ENCODE data around the gene ZNF324B. TPM values are rescaled to one million over a fixed set of nuclear protein-coding genes. Genes with fewer than 3 reads are reported as not detected.

ZNF324B gene
- total and polyA plus RNA-seq, 2 experiments from 2014 or later = 1.9 to 5.8 TPM

- no peak for TF ChIP-seq EZH2phosphoT487 (IDR thresholded peaks at IDR 0.05; ENCODE audit: low read depth, severe bottlenecking, unreplicated experiment)
- TF ChIP-seq CTCF (IDR thresholded peaks at IDR 0.05; ENCODE audit: poor library complexity) = no peak
- TF ChIP-seq EZH2 (IDR thresholded peaks at IDR 0.05; ENCODE audit: borderline replicate concordance) = no peak
- Histone ChIP-seq H3K9me3 (ENCODE audit: low read depth) (no peaks in the 10 kb centered on the region), H3K4me3 (no peak overlapping the region), H4K20me1 (ENCODE audit: insufficient read depth, poor library complexity, severe bottlenecking) (no peaks in the 10 kb centered on the region), H3K36me3 (replicated peaks; ENCODE audit: insufficient read depth, low read depth) (no peaks in the 10 kb centered on the region), H3K27me3 (no peaks in the 10 kb centered on the region), H3K4me2 (no peak overlapping the region), H3K4me1 (ENCODE audit: insufficient read depth) (no peaks in the 10 kb centered on the region), H2AFZ (no peak overlapping the region), H3K9me2 (replicated peaks; ENCODE audit: insufficient read depth) (no peaks in the 10 kb centered on the region), H3K27ac (no peak overlapping the region), H3K79me2 (no peaks in the 10 kb centered on the region)
- DNase-seq (ENCODE audit: low spot score) = no peak
- 89% methylated on average over 5 of the region's 5 CpGs for WGBS (ENCODE audit: low lambda C conversion rate, missing lambda C conversion rate)
These were observed 40.0 kb downstream of the ZNF324B start for GRCh38 chr19:58491393-58491792.

- Histone ChIP-seq H3K9me2 (replicated peaks; ENCODE audit: insufficient read depth) (no peaks in the 10 kb centered on the region), H3K4me1 (ENCODE audit: insufficient read depth) (no peaks in the 10 kb centered on the region), H3K79me2 (no peaks in the 10 kb centered on the region), H2AFZ (no peak overlapping the region), H3K27me3 (no peaks in the 10 kb centered on the region), H3K4me2 (no peak overlapping the region), H3K9me3 (ENCODE audit: low read depth) (no peaks in the 10 kb centered on the region), H3K27ac (no peak overlapping the region), H4K20me1 (ENCODE audit: insufficient read depth, poor library complexity, severe bottlenecking) (no peaks in the 10 kb centered on the region), H3K36me3 (replicated peaks; ENCODE audit: insufficient read depth, low read depth) (no peaks in the 10 kb centered on the region), H3K4me3 (no peak overlapping the region)
- TF ChIP-seq CTCF (IDR thresholded peaks at IDR 0.05; ENCODE audit: poor library complexity) (no peak), EZH2 (IDR thresholded peaks at IDR 0.05; ENCODE audit: borderline replicate concordance) (no peak), EZH2phosphoT487 (IDR thresholded peaks at IDR 0.05; ENCODE audit: low read depth, severe bottlenecking, unreplicated experiment) (no peak)
- 96% methylated on average over 14 of the region's 14 CpGs for WGBS (ENCODE audit: low lambda C conversion rate, missing lambda C conversion rate)
- no peak for DNase-seq (ENCODE audit: low spot score)
These were observed 40.8 kb downstream of the ZNF324B start for GRCh38 chr19:58492265-58492664.

DNA sequence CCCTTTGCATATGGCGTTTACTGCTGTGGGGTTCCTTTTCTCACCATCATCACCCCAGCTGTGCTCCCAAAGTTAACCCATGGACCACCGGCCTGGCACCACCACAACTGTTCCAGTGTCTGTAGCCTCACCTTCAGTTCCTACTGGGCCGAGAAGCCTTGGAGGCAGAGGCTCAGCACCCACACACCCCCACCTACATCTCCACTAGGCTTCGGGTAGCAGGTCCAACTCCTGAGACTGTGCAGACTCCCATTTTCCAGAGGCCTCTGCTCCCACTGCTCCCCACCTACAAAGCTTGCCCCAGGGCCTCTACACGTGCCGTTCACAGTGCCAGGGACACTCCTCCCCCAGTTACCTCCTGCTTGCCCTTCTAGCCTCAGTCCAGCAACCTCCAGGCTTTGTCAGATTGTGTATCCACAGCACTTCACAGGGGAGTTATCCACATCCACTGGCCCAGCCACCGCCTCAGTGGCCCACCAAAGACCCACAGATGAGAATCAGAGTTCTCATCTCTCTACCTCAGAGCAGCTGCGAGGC lies 46.3 kb downstream of the ZNF324B start:
- H2AFZ ChIP-seq = no peak overlapping the region
- H3K4me2 ChIP-seq = no peak overlapping the region
- no peaks in the 10 kb centered on the region for H4K20me1 ChIP-seq (ENCODE audit: insufficient read depth, poor library complexity, severe bottlenecking)
- WGBS (ENCODE audit: low lambda C conversion rate, missing lambda C conversion rate) = 87% methylated on average over 8 of the region's 8 CpGs
- no peaks in the 10 kb centered on the region for H3K27me3 ChIP-seq
- H3K9me3 ChIP-seq (ENCODE audit: low read depth) = no peaks in the 10 kb centered on the region
- H3K9me2 ChIP-seq (replicated peaks; ENCODE audit: insufficient read depth) = no peaks in the 10 kb centered on the region
- peaks cover 5% of the 10 kb centered on the region for H3K4me1 ChIP-seq (ENCODE audit: insufficient read depth)
- no peaks in the 10 kb centered on the region for H3K79me2 ChIP-seq
- H3K4me3 ChIP-seq = no peak overlapping the region
- DNase-seq (ENCODE audit: low spot score) = no peak
- H3K36me3 ChIP-seq (replicated peaks; ENCODE audit: insufficient read depth, low read depth) = no peaks in the 10 kb centered on the region
- TF ChIP-seq CTCF (IDR thresholded peaks at IDR 0.05; ENCODE audit: poor library complexity) (no peak), EZH2phosphoT487 (IDR thresholded peaks at IDR 0.05; ENCODE audit: low read depth, severe bottlenecking, unreplicated experiment) (no peak), EZH2 (IDR thresholded peaks at IDR 0.05; ENCODE audit: borderline replicate concordance) (no peak)
- H3K27ac ChIP-seq = no peak overlapping the region

All from hepatocyte (in vitro differentiated cells).